Sigmoid colon (tissue), 7 donors: ENCODE data around the gene SKAP1. TPM values are rescaled to one million over a fixed set of nuclear protein-coding genes. Genes with fewer than 3 reads are reported as not detected.
A peak's percentile ranks its signal among the peaks of the same experiment; 100 is the strongest.

Source experiments
- DNase-seq: peaks from one replicate; pipeline ENCODE4 v3.0.0-alpha.2; 2019
- H3K27ac ChIP-seq, 4 donors: fragments of 200-600 bp; sonication (generic); one replicate each; pipeline ENCODE4 v1.5.1; 2016 to 2019; ENCODE audit warnings: mild to moderate bottlenecking in 1 of 4
- H3K27me3 ChIP-seq, 3 donors: fragments of 200-600 bp; sonication (generic); one replicate each; pipeline ENCODE4 v1.5.1; 2019; ENCODE audit warnings: mild to moderate bottlenecking in 1 of 3
- H3K36me3 ChIP-seq, 4 donors: fragments of 200-600 bp; sonication (generic); one replicate each; pipeline ENCODE4 v1.5.1; 2016 to 2019
- H3K4me1 ChIP-seq, 4 donors: fragments of 200-600 bp; sonication (generic); one replicate each; pipeline ENCODE4 v1.5.1; 2017 to 2019
- H3K4me3 ChIP-seq, 4 donors: fragments of 200-600 bp; sonication (generic); one replicate each; pipeline ENCODE4 v1.5.1; 2017 to 2019; ENCODE audit warnings: mild to moderate bottlenecking in 2 of 4, moderate library complexity in 1 of 4
- H3K9me3 ChIP-seq, 4 donors: fragments of 200-600 bp in 3 of 4; sonication (generic) in 3 of 4; one replicate each; pipeline versions ENCODE4 v1.5.1 to v1.6.1; 2013 to 2019
- EP300 ChIP-seq, 4 donors: sonication (generic); formaldehyde crosslinking; IDR thresholded peaks; one replicate each; pipeline ENCODE4 v1.6.1; 2017; ENCODE audit warnings: antibody characterized with exemption in 4 of 4
- POLR2A ChIP-seq, 2 donors: fragments of 450-650 bp; IDR thresholded peaks; one replicate each; pipeline ENCODE4 v1.6.1; 2016; ENCODE audit warnings: antibody characterized with exemption in 2 of 2, mild to moderate bottlenecking in 2 of 2, moderate library complexity in 2 of 2
- POLR2AphosphoS5 ChIP-seq, 4 donors: sonication (generic); formaldehyde crosslinking; IDR thresholded peaks; one replicate each; pipeline ENCODE4 v1.6.1; 2017; ENCODE audit warnings: antibody characterized with exemption in 4 of 4
- WGBS, 2 donors: extraction: QIAGEN DNeasy Blood & Tissue Kit; methylation state at CpG; one replicate each; pipeline ENCODE4 v1.1.7; 2013; 5-methylcytosine and 5-hydroxymethylcytosine counted together
- intact Hi-C: fragments of 100-400 bp; cut with DNase I; formaldehyde crosslinking; loops from one replicate; pipeline ENCODE4 v1.15.1; 2023
- polyA plus RNA-seq, 3 donors: library from polyadenylated mRNA; stranded (reverse); fragments of 200-250 nt; gene quantifications; one replicate each; pipeline ENCODE4 v1.2.3, GENCODE V29; 2013
- total RNA-seq, 4 donors: library from RNA; depleted of rRNA; stranded (reverse); fragments of >200 nt; gene quantifications; one replicate each; pipeline ENCODE4 v1.1.0, GENCODE V29; 2016
- TF ChIP-seq, protein P1 (sequence below), 4 experiments: fragments of 450-650 bp in 3 of 4; fragments of 200-600 bp in 1 of 4; IDR thresholded peaks; one replicate each; pipeline ENCODE4 v1.5.1; 2016 to 2019; ENCODE audit warnings: antibody characterized with exemption in 4 of 4, mild to moderate bottlenecking in 3 of 4, moderate library complexity in 2 of 4
- donor health status: healthy with polysubstance abuse.
- donor health status: Bipolar disorder and iron deficiency.
- donor health status: healthy.

SKAP1 gene
- total and polyA plus RNA-seq, 7 donors = 0.36 to 10.3 (median 1.4) TPM; not detected in 1

DNA sequence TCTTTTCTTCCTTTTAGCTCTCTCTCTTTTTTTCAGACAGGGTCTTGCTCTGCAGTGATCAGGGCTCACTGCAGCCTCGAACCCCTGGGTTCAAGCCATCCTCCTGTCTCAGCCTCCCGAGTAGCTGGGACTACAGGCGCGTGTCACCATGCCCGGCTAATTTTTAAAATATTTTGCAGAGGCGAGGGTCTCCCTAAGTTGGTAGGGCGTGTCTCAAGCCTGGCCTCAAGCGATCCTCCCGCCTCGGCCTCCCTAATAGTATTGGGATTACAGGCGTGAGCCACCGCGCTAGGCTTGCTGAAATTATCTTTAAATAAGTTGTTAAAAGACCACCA lies 323.2 kb downstream of the SKAP1 start:
- H3K27me3 ChIP-seq = no peaks in the 10 kb centered on the region
- intact Hi-C loops = no loop called here
- TF ChIP-seq, protein P1, sequence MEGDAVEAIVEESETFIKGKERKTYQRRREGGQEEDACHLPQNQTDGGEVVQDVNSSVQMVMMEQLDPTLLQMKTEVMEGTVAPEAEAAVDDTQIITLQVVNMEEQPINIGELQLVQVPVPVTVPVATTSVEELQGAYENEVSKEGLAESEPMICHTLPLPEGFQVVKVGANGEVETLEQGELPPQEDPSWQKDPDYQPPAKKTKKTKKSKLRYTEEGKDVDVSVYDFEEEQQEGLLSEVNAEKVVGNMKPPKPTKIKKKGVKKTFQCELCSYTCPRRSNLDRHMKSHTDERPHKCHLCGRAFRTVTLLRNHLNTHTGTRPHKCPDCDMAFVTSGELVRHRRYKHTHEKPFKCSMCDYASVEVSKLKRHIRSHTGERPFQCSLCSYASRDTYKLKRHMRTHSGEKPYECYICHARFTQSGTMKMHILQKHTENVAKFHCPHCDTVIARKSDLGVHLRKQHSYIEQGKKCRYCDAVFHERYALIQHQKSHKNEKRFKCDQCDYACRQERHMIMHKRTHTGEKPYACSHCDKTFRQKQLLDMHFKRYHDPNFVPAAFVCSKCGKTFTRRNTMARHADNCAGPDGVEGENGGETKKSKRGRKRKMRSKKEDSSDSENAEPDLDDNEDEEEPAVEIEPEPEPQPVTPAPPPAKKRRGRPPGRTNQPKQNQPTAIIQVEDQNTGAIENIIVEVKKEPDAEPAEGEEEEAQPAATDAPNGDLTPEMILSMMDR (IDR thresholded peaks at IDR 0.05) = no peak
- no peak for TF ChIP-seq EP300 (IDR thresholded peaks at IDR 0.05)
- no peak for TF ChIP-seq POLR2AphosphoS5 (IDR thresholded peaks at IDR 0.05)
- no peak for TF ChIP-seq POLR2A (IDR thresholded peaks at IDR 0.05)
- DNase-seq = no peak
- peak overlapping the region; percentile 74 to 86 (median 81) for H3K4me3 ChIP-seq
- WGBS, 2 donors = 28 to 52% methylated on average over 13 of the region's 13 CpGs
- no peaks in the 10 kb centered on the region for H3K36me3 ChIP-seq
- peaks cover 0 to 29% (median 18%) of the 10 kb centered on the region in 4 donors for H3K4me1 ChIP-seq
- no peaks in the 10 kb centered on the region for H3K9me3 ChIP-seq
- H3K27ac ChIP-seq = peak overlapping the region; percentile 89 to 98 (median 95)

DNA sequence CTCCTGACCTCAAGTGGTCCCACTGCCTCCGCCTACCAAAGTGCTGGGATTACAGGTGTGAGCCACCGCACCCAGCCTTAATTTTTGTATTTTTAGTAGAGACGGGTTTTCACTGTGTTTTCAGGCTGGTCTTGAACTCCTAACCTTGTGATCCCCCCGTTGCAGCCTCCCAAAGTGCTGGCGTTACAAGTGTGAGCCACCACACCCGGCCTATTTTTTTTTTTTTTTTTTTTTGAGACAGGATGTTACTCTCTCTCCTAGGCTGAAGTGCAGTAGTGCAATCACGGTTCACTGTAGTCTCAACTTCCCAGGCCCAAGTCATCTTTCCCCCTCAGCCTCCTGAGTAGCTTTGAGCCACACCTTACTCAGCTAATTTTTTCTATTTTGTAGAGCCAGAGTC lies 325.6 kb downstream of the SKAP1 start:
- WGBS, 2 donors = 88 to 91% methylated on average over 7 of the region's 7 CpGs
- Histone ChIP-seq H3K4me1 (peaks cover 0 to 31% (median 26%) of the 10 kb centered on the region in 4 donors), H3K36me3 (no peaks in the 10 kb centered on the region), H3K27me3 (no peaks in the 10 kb centered on the region), H3K27ac (no peak overlapping the region), H3K9me3 (no peaks in the 10 kb centered on the region), H3K4me3 (no peak overlapping the region)
- no peak for DNase-seq
- TF ChIP-seq, protein P1 (IDR thresholded peaks at IDR 0.05) = no peak
- TF ChIP-seq POLR2A (IDR thresholded peaks at IDR 0.05) (no peak), POLR2AphosphoS5 (IDR thresholded peaks at IDR 0.05) (no peak), EP300 (IDR thresholded peaks at IDR 0.05) (no peak)
- intact Hi-C loops = no loop called here

DNA sequence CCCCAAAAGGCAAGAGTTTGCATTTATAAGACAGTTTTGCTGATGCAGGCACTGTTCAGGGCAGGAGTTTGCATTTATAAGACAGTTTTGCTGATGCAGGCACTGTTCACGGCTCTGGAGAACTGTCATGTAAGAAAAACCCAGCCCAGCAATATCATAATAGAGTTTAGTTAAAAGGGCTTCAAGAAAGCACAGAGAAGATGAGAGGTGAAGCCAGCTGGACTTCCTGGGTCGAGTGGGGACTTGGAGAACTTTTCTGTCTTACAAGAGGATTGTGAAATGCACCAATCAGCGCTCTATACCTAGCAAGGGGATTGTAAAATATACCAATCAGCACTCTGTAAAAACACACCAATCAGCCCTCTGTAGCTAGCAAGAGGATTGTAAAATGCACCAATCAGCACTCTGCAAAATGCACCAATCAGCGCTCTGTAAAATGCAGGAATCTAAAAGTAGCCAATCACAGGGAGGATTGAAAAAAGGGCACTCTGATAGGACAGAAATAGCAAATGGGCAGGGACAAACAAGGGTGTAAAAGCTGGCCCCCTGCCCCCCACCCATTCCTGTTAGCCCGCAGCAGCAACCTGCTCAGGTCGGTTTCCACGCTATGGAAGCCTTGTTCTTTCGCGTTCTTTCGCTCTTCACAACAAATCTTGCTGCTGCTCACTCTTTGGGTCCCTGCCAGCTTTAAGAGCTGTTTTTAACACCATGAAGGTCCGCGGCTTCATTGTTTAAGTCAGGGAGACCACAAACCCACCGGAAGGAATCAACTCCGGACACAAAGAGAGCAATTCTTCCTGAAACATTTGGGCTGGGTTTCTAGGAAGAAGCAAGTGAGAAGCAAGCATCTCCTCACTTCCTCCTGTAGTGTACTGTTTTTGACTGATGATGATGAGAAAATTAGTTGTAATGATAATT lies 327.0 kb downstream of the SKAP1 start:
- H3K4me3 ChIP-seq = no peak overlapping the region
- intact Hi-C loops = no loop called here
- TF ChIP-seq POLR2A (IDR thresholded peaks at IDR 0.05) = no peak
- TF ChIP-seq POLR2AphosphoS5 (IDR thresholded peaks at IDR 0.05) = no peak
- TF ChIP-seq EP300 (IDR thresholded peaks at IDR 0.05) = no peak
- TF ChIP-seq, protein P1 (IDR thresholded peaks at IDR 0.05) = no peak
- 59 to 82% methylated on average over 14 of the region's 14 CpGs for WGBS, 2 donors
- peaks cover 0 to 27% (median 12%) of the 10 kb centered on the region in 4 donors for H3K4me1 ChIP-seq
- no peak overlapping the region for H3K27ac ChIP-seq
- DNase-seq = peak; percentile 61
- no peaks in the 10 kb centered on the region for H3K9me3 ChIP-seq
- H3K36me3 ChIP-seq = no peaks in the 10 kb centered on the region
- no peaks in the 10 kb centered on the region for H3K27me3 ChIP-seq

DNA sequence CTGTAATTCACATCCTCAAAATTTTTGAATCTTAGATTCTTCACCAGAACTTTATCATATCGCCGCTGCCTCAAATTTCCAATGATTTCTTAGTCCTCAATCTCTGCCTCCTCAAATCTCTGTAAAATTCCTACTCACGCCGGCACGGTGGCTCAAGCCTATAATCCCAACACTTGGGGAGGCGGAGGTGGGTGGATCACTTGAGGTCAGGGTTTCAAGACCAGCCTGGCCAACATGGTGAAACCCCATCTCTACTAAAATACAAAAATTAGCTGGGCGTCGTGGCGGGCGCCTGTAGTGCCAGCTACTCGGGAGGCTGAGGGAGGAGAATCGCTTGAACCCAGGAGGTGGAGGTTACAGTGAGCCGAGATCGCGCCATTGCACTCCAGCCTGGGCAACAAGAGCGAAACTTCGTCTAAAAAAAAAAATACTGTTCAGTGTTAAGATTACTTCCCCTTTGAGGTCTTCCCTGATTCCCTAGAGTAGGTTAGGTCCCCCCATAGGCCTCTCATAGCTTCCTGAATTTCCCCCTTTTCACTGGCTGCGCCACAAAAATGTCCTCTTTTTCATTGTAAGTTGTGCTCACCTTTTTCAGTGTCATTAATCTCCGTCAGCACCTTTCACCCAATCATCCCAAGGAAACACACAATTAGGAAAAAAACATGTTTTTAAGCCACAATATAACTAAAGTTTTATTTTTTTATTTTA lies 327.8 kb downstream of the SKAP1 start:
- Histone ChIP-seq H3K4me3 (peak overlapping the region in 2 of 4 donors; percentile 81 to 100), H3K4me1 (peaks cover 0 to 33% (median 11%) of the 10 kb centered on the region in 4 donors), H3K9me3 (no peaks in the 10 kb centered on the region), H3K27ac (no peak overlapping the region), H3K36me3 (no peaks in the 10 kb centered on the region), H3K27me3 (no peaks in the 10 kb centered on the region)
- WGBS, 2 donors = 72 to 85% methylated on average over 19 of the region's 19 CpGs
- no peak for TF ChIP-seq POLR2AphosphoS5 (IDR thresholded peaks at IDR 0.05)
- TF ChIP-seq EP300 (IDR thresholded peaks at IDR 0.05) = no peak
- TF ChIP-seq, protein P1 (IDR thresholded peaks at IDR 0.05) = no peak
- TF ChIP-seq POLR2A (IDR thresholded peaks at IDR 0.05) = no peak
- intact Hi-C loops = no loop called here
- DNase-seq = peak; percentile 25
